IMR-90 (cell line): ENCODE results near the gene INO80.

Source experiments
- BHLHE40 ChIP-seq: fragments of 150-350 bp; IDR thresholded peaks from 2 replicates; pipeline ENCODE4 v1.6.1; 2016; ENCODE audit warnings: mild to moderate bottlenecking, low read depth, low read length
- CEBPB ChIP-seq: IDR thresholded peaks from 2 replicates; pipeline ENCODE4 v1.6.1; 2012; ENCODE audit warnings: low read depth, low read length, improper control_type of control experiment
- FOS ChIP-seq: fragments of 150-350 bp; IDR thresholded peaks from 2 replicates; pipeline ENCODE4 v1.6.1; 2016; ENCODE audit warnings: low read depth, low read length
- MXI1 ChIP-seq: IDR thresholded peaks from 2 replicates; pipeline ENCODE4 v1.6.1; 2012; ENCODE audit warnings: low read depth, mild to moderate bottlenecking, low read length, moderate library complexity, borderline replicate concordance
- NFE2L2 ChIP-seq: fragments of 150-350 bp; IDR thresholded peaks from 2 replicates; pipeline ENCODE4 v1.6.1; 2016; ENCODE audit warnings: low read depth, mild to moderate bottlenecking, low read length
- POLR2A ChIP-seq: IDR thresholded peaks from 2 replicates; pipeline ENCODE4 v1.6.1; 2012; ENCODE audit warnings: mild to moderate bottlenecking, low read depth, low read length
- RAD21 ChIP-seq: IDR thresholded peaks from 2 replicates; pipeline ENCODE4 v1.6.1; 2012; ENCODE audit warnings: low read length, improper control_type of control experiment
- RCOR1 ChIP-seq: IDR thresholded peaks from 2 replicates; pipeline ENCODE4 v1.6.1; 2012; ENCODE audit warnings: mild to moderate bottlenecking, low read length, improper control_type of control experiment; ENCODE audit not compliant: insufficient replicate concordance
- RFX5 ChIP-seq: IDR thresholded peaks from 2 replicates; pipeline ENCODE4 v1.8.0; 2012; ENCODE audit warnings: low read depth, mild to moderate bottlenecking, low read length, moderate library complexity
- SMC3 ChIP-seq: fragments of 150-350 bp; IDR thresholded peaks from 2 replicates; pipeline ENCODE4 v1.6.1; 2016; ENCODE audit warnings: low read depth, mild to moderate bottlenecking, antibody characterized with exemption, low read length, moderate library complexity
- TF ChIP-seq, protein P1 (sequence below): conservative IDR thresholded peaks from 2 replicates; pipeline ENCODE4 v1.5.1; 2012; ENCODE audit warnings: mild to moderate bottlenecking, low read depth, low read length, improper control_type of control experiment
- TF ChIP-seq, protein P2 (sequence below): fragments of 150-350 bp; IDR thresholded peaks from 2 replicates; pipeline ENCODE4 v1.6.1; 2017; ENCODE audit warnings: mild to moderate bottlenecking, antibody characterized with exemption, low read length, low read depth

DNA sequence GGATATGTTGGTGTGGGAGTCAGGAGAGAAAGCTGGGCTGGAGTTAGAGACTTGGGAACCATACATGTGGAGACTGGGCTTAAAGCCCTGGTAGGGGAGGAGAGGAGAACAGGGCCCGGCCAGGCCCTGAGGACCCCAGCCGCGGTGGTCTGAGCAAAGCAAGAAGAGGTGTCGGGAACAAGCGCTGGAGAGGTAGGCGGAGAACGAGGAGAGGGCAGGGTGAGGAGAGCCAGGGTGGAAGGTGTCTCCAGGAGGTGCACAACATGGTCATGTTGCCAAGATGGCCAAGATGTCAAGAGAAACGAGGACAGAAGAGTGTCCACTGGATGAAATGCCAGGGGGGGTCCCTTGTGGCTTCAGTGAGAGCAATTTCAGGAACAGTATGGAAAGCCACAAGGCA is 157.4 kb downstream of the INO80 start:
- TF ChIP-seq, protein P1, sequence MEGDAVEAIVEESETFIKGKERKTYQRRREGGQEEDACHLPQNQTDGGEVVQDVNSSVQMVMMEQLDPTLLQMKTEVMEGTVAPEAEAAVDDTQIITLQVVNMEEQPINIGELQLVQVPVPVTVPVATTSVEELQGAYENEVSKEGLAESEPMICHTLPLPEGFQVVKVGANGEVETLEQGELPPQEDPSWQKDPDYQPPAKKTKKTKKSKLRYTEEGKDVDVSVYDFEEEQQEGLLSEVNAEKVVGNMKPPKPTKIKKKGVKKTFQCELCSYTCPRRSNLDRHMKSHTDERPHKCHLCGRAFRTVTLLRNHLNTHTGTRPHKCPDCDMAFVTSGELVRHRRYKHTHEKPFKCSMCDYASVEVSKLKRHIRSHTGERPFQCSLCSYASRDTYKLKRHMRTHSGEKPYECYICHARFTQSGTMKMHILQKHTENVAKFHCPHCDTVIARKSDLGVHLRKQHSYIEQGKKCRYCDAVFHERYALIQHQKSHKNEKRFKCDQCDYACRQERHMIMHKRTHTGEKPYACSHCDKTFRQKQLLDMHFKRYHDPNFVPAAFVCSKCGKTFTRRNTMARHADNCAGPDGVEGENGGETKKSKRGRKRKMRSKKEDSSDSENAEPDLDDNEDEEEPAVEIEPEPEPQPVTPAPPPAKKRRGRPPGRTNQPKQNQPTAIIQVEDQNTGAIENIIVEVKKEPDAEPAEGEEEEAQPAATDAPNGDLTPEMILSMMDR, result no peak
- TF ChIP-seq POLR2A (no peak), NFE2L2 (no peak), RAD21 (no peak), SMC3 (no peak), MXI1 (no peak), BHLHE40 (no peak), RCOR1 (no peak), CEBPB (no peak), RFX5 (no peak), FOS (no peak)
- TF ChIP-seq, protein P2, sequence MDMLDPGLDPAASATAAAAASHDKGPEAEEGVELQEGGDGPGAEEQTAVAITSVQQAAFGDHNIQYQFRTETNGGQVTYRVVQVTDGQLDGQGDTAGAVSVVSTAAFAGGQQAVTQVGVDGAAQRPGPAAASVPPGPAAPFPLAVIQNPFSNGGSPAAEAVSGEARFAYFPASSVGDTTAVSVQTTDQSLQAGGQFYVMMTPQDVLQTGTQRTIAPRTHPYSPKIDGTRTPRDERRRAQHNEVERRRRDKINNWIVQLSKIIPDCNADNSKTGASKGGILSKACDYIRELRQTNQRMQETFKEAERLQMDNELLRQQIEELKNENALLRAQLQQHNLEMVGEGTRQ, result no peak
